HUDEP-2 (cell line): Measurements from ENCODE around the gene GAB2.

Source experiments
- DNase-seq, 76 experiments: peaks; one replicate each; lab custom pipeline; 2025; ENCODE audit not compliant: unreplicated experiment in 76 of 76; lab: John Stamatoyannopoulos, UW

Gene GAB2

DNA sequence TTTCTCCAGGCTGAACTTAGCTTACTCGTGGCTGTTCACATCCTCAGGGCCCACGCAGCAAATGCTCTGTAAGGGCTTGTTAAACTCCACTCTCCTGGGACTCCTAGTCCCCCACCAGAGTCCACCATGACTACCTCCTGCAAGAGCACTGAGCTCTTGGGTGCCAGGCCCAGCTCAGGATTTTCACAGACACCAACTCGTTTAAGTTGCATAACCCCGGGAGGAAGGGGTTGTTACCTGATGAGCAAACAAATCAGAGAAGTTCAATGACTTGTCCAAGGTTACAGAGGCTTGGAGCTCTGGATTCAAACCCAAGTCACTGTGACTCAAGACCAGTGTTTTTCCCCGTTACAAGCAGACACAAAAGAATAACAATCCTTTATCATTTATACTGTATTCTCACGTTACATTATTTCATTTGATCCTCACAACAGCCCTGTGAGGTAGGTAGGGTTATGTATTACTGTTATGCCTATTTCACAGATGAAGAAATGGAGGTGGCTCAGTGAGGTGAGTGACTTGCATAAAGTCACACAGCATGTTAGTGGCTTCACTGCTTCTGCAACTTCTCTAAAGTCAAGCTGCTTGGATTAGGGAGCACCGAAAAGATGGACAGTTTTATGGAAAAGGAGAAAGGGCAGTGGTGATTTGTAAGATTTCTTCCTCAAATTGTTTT, 246.6 kb downstream of the GAB2 start:
- DNase-seq, result no peak

DNA sequence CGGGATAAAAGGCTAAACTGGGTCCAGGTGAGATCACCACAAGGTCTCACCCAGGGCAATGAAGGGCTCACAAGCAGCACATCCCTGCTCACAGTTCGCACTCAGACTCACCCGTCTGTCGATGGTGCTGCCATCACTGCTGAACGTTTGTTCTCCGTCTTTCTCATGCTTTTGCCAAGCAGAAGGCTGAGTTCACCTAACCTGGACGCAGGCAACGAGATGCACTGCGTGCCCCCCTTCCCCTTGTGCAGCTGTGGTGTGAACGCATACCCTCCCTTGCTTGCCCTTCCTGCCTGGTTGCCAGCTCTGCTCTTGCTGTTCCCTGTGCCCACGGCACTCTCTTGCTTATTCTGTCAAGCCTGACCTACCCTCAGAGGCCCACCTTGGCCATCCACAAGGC, 247.2 kb downstream of the GAB2 start:
- DNase-seq, result no peak

DNA sequence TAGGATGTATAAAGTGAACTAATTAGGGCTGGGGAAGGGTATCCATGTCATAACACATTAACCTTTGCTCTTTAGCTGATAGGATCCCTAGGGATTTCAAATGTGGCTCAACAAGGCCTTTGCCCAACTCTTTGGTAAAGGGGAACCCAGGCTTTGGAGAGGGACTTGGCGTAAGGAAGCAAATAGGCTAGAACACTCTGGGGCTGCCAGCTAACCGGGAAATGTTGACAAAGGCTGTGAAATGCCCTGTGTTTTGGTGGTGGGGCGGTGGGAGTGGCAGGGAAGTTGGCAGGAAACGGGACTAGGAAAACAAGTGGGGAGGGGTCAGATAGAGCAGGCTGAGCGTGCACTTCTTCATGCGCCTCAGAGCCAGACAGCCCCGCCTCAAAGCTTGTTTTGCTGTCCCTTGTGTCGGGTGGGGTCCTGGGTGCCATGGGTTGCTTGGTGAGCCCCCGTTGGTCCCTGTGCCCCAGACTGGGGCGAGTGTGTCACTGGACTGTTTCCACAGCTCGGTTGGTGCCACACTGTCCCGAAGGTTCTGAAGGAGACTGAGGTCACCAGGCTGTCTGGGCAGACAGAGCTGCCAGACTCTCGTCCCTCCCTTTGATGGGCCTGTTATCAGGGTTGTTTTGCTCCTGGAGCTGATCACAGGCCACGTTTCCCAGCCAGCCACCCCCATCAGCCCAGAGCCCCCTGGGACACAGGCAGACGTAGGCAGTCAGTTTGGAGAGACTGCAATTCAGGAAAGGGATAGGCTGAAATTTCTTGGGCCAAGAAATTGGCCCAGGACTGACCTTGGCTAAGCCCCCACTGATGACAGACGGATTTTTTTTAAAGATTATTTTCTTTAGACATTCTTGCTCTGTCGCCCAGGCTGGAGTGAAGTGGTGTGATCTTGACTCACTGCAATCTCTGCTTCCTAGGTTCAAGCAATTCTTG, 248.8 kb downstream of the GAB2 start:
- peak in 2 of 76 experiments; percentile 6 to 16 for DNase-seq

DNA sequence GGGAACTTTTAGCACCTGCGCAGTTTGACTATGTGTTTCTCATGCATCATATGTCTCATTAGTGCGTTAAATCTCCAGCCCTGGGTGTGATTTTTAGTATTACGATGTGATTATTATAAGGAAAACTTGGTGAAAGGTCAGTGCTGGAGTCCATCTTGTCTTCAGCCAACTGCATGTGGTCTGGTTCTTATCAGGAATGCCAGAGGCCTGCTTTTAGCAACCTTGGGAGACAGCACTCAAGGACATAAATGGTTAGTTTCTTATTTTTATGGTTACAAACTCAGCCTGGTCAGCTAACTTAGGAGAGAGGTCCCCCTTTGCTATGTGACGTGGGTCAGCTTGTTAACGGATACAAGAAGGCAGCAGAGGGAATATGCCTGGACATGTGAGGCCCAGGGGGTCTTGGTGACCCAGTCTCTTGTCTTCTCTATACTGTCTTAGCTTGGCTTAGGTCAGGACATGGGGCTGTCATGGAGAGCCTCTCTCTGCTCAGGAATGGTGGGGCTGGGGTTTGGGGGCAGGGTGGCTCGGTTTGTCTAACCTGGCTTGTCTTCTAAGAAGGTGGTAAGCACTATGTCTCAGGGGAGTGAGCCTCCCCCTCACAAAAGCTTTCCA, 250.7 kb downstream of the GAB2 start:
- no peak for DNase-seq
